Esophagus squamous epithelium (tissue), 4 donors: ENCODE results near the gene SUPT3H.

Source experiments
- CTCF ChIP-seq, 6 experiments: fragments of 450-650 bp in 4 of 6; fragments of 200-600 bp in 2 of 6; sonication (generic) in 2 of 6; IDR thresholded peaks; one replicate each; pipeline ENCODE4 v1.5.1; 2016 to 2019; ENCODE audit warnings: antibody characterized with exemption in 6 of 6, mild to moderate bottlenecking in 4 of 6, moderate library complexity in 4 of 6
- POLR2A ChIP-seq, 4 donors: fragments of 450-650 bp; IDR thresholded peaks; one replicate each; pipeline ENCODE4 v1.6.1; 2017; ENCODE audit warnings: antibody characterized with exemption in 4 of 4, mild to moderate bottlenecking in 4 of 4, moderate library complexity in 3 of 4

GRCh38 chr6:45351076-45351475 lies 26.7 kb downstream of the SUPT3H start:
- no peak for TF ChIP-seq CTCF (IDR thresholded peaks at IDR 0.05)
- no peak for TF ChIP-seq POLR2A (IDR thresholded peaks at IDR 0.05)
